B cell (primary cell): Measurements from ENCODE around the gene RBM4B. TPM values are rescaled to one million over a fixed set of nuclear protein-coding genes. Genes with fewer than 3 reads are reported as not detected.

Experiments used
- ATAC-seq: fragments of 200-7000 bp; cut with Tn5 transposase; one replicate; pipeline ENCODE4 v1.10.0; 2021; ENCODE audit warnings: low read depth, mild to moderate bottlenecking, moderate number of reproducible peaks, moderate library complexity
- CTCF ChIA-PET: fragments of 350-600 bp; sonication (Branson Sonifier 250); formaldehyde crosslinking; loops from one replicate; lab custom pipeline; 2021; ENCODE audit warnings: antibody characterized with exemption, inconsistent platforms; lab: Charles Lee
- POLR2A ChIA-PET: fragments of 350-600 bp; sonication (Branson Sonifier 250); formaldehyde crosslinking; loops from one replicate; lab custom pipeline; 2021; ENCODE audit warnings: antibody characterized with exemption; lab: Charles Lee
- DNase-seq: peaks from one replicate; pipeline ENCODE4 v3.0.0; 2013
- H2AFZ ChIP-seq: 2 replicates; pipeline ENCODE4 v1.6.1; 2012; ENCODE audit warnings: mild to moderate bottlenecking, low read depth, low read length; ENCODE audit not compliant: insufficient read depth, poor library complexity, severe bottlenecking
- H3K27ac ChIP-seq, 2 donors: 1 replicate in 1 of 2; 2 replicates in 1 of 2; pipeline ENCODE4 v1.5.1; 2012 to 2013; ENCODE audit warnings: low read length in 2 of 2, mild to moderate bottlenecking in 2 of 2, moderate library complexity in 1 of 2
- H3K27me3 ChIP-seq, 4 experiments: fragments of 200-600 bp in 1 of 4; sonication (generic) in 1 of 4; replicated peaks in 1 of 4; 1 replicate in 2 of 4; 2 replicates in 2 of 4; pipeline versions ENCODE4 v1.6.1 to v1.7.0; 2013 to 2016; ENCODE audit warnings: low read length in 3 of 4, mild to moderate bottlenecking in 2 of 4, mixed read lengths in 1 of 4, moderate library complexity in 1 of 4; ENCODE audit not compliant: insufficient read depth in 4 of 4, control insufficient read depth in 3 of 4; ENCODE audit errors: control extremely low read depth in 1 of 4
- H3K36me3 ChIP-seq, 2 experiments: replicated peaks in 1 of 2; 1 replicate in 1 of 2; 2 replicates in 1 of 2; pipeline versions ENCODE4 v1.6.1 to v1.7.1; 2013; ENCODE audit warnings: low read length in 1 of 2; ENCODE audit not compliant: insufficient read depth in 2 of 2, control insufficient read depth in 1 of 2; ENCODE audit errors: control extremely low read depth in 1 of 2, extremely low read depth in 1 of 2
- H3K4me1 ChIP-seq, 2 donors: fragments of 200-600 bp in 1 of 2; sonication (generic) in 1 of 2; 1 replicate in 1 of 2; 2 replicates in 1 of 2; pipeline versions ENCODE4 v1.5.1 to v1.6.1; 2013 to 2017; ENCODE audit warnings: low read length in 2 of 2; ENCODE audit not compliant: control insufficient read depth in 2 of 2, insufficient read depth in 2 of 2
- H3K4me2 ChIP-seq: replicated peaks from 2 replicates; pipeline ENCODE3; 2012; ENCODE audit warnings: mild to moderate bottlenecking, low read depth, low read length; ENCODE audit not compliant: poor library complexity, severe bottlenecking
- H3K4me3 ChIP-seq, 5 experiments: fragments of 200-600 bp in 1 of 5; sonication (generic) in 1 of 5; 1 replicate in 3 of 5; 2 replicates in 2 of 5; pipeline versions ENCODE4 v1.5.1 to v1.7.0; 2011 to 2016; ENCODE audit warnings: low read length in 4 of 5, mild to moderate bottlenecking in 4 of 5, low read depth in 2 of 5, control low read depth in 1 of 5, moderate library complexity in 1 of 5; ENCODE audit not compliant: insufficient read depth in 1 of 5; ENCODE audit errors: control extremely low read depth in 1 of 5, extremely low read depth in 1 of 5
- H3K79me2 ChIP-seq: fragments of 200-600 bp; sonication (generic); one replicate; pipeline ENCODE4 v1.6.0; 2016; ENCODE audit warnings: low read length; ENCODE audit not compliant: control insufficient read depth, insufficient read depth
- H3K9ac ChIP-seq: fragments of 200-600 bp; sonication (generic); 2 replicates; pipeline ENCODE4 v1.6.1; 2017; ENCODE audit warnings: mild to moderate bottlenecking, low read length, moderate library complexity
- H3K9me3 ChIP-seq, 3 donors: one replicate each; pipeline versions ENCODE4 v1.6.1 to v1.7.1; 2013; ENCODE audit warnings: low read length in 2 of 3; ENCODE audit not compliant: control insufficient read depth in 2 of 3, insufficient read depth in 1 of 3; ENCODE audit errors: control extremely low read depth in 1 of 3
- H4K20me1 ChIP-seq: 2 replicates; pipeline ENCODE4 v1.6.0; 2012; ENCODE audit warnings: mild to moderate bottlenecking, low read length; ENCODE audit not compliant: insufficient read depth, control insufficient read depth, poor library complexity, severe bottlenecking
- H3K27ac Mint-ChIP-seq: one replicate; pipeline ENCODE4 v1.8.0; 2021; ENCODE audit warnings: mixed read lengths
- H3K27me3 Mint-ChIP-seq: one replicate; pipeline ENCODE4 v1.8.0; 2021; ENCODE audit warnings: mixed read lengths
- H3K4me1 Mint-ChIP-seq: one replicate; pipeline ENCODE4 v1.8.0; 2021; ENCODE audit warnings: mixed read lengths
- H3K4me3 Mint-ChIP-seq: one replicate; pipeline ENCODE4 v1.8.0; 2021; ENCODE audit warnings: mixed read lengths
- H3K9me3 Mint-ChIP-seq: one replicate; pipeline ENCODE4 v1.8.0; 2022; ENCODE audit warnings: mixed read lengths; ENCODE audit not compliant: insufficient read depth
- EZH2 ChIP-seq: IDR thresholded peaks from 2 replicates; pipeline ENCODE4 v1.6.1; 2012; ENCODE audit warnings: borderline replicate concordance, low read depth, mild to moderate bottlenecking, moderate library complexity, low read length; ENCODE audit not compliant: insufficient read depth, poor library complexity, severe bottlenecking
- WGBS: methylation state at CpG from one replicate; pipeline ENCODE4 v1.1.5; 2013; ENCODE audit warnings: missing lambda C conversion rate; ENCODE audit not compliant: insufficient coverage; 5-methylcytosine and 5-hydroxymethylcytosine counted together
- intact Hi-C: fragments of 100-400 bp; cut with micrococcal nuclease; formaldehyde crosslinking; loops from one replicate; pipeline ENCODE4 v1.10.0; 2022
- polyA plus RNA-seq: library from polyadenylated mRNA; depleted of rRNA; stranded (reverse); fragments of >200 nt; gene quantifications from 2 replicates; pipeline ENCODE4 v1.2.3, GENCODE V29; 2012
- total RNA-seq, 2 donors: library from RNA; stranded (reverse); fragments of 120-200 nt in 1 of 2; gene quantifications; 1 replicate in 1 of 2; 2 replicates in 1 of 2; pipeline versions ENCODE4 v1.2.3 to v1.2.4, GENCODE V29; 2013 to 2022
- TF ChIP-seq, protein P1 (sequence below): fragments of 200-600 bp; IDR thresholded peaks from one replicate; pipeline ENCODE4 v1.8.0; 2022; ENCODE audit warnings: antibody characterized with exemption, mild to moderate bottlenecking

RBM4B gene
- total and polyA plus RNA-seq, 2 donors (not counting 1 experiment from before 2014, with no cell fraction given) = 33.2 to 61.3 TPM

GRCh38 chr11:66617155-66617834, 60.4 kb downstream of the RBM4B start:
- intact Hi-C loops = loop anchor here (1.0 to 2.0 kb wide), 2 partner anchors 38 to 70 kb away; partner anchors contain the start of genes ACTN3 and ZDHHC24
- Histone ChIP-seq H3K4me2 (peak overlapping the region; percentile 99), H3K36me3 (peaks cover 0 to 24% of the 10 kb centered on the region in 2 experiments), H2AFZ (peak overlapping the region; percentile 96), H3K27me3 (no peaks in the 10 kb centered on the region), H3K79me2 (peaks cover 95% of the 10 kb centered on the region), H3K4me1 (peaks cover 48 to 64% of the 10 kb centered on the region in 2 donors), H4K20me1 (peaks cover 51% of the 10 kb centered on the region), H3K9me3 (no peaks in the 10 kb centered on the region), H3K4me3 (peak overlapping the region; percentile 69 to 97 (median 94)), H3K9ac (peak overlapping the region; percentile 91), H3K27ac (peak overlapping the region; percentile 85 to 90)
- Mint-ChIP-seq H3K4me1 (peaks cover 59% of the 10 kb centered on the region), H3K27me3 (no peaks in the 10 kb centered on the region), H3K9me3 (no peaks in the 10 kb centered on the region), H3K27ac (peak overlapping the region; percentile 99), H3K4me3 (peak overlapping the region; percentile 99)
- TF ChIP-seq, protein P1, sequence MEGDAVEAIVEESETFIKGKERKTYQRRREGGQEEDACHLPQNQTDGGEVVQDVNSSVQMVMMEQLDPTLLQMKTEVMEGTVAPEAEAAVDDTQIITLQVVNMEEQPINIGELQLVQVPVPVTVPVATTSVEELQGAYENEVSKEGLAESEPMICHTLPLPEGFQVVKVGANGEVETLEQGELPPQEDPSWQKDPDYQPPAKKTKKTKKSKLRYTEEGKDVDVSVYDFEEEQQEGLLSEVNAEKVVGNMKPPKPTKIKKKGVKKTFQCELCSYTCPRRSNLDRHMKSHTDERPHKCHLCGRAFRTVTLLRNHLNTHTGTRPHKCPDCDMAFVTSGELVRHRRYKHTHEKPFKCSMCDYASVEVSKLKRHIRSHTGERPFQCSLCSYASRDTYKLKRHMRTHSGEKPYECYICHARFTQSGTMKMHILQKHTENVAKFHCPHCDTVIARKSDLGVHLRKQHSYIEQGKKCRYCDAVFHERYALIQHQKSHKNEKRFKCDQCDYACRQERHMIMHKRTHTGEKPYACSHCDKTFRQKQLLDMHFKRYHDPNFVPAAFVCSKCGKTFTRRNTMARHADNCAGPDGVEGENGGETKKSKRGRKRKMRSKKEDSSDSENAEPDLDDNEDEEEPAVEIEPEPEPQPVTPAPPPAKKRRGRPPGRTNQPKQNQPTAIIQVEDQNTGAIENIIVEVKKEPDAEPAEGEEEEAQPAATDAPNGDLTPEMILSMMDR = no peak
- no peak for TF ChIP-seq EZH2
- CTCF ChIA-PET = interaction anchor here (1.0 to 4.5 kb wide), 8 partner anchors 11 to 61 kb away, joined by 3 to 32 read pairs (median 8); partner anchors contain the start of genes CCDC87, CCS, RBM4 and RBM4B
- ATAC-seq = no peak
- WGBS = under 1% methylated on average over 29 of the region's 38 CpGs
- DNase-seq = no peak
- POLR2A ChIA-PET = interaction anchor here (0.6 to 5.2 kb wide), 10 partner anchors 8 to 1242 kb away, joined by 3 to 53 read pairs (median 7); partner anchors contain the start of genes CCDC87, CCS, RBM4 and RBM4B
